HEK293 (cell line): ENCODE measurements around the gene COL4A3.
A peak's percentile ranks its signal among the peaks of the same experiment; 100 is the strongest.

Source experiments
- REPIN1 ChIP-seq: fragments of 450-650 bp; formaldehyde crosslinking; IDR thresholded peaks from 2 replicates; pipeline ENCODE4 v1.5.1; 2017; ENCODE audit warnings: missing biosample characterization, missing genetic modification characterization, low read depth
- ZBTB21 ChIP-seq: fragments of 450-650 bp; formaldehyde crosslinking; IDR thresholded peaks from 2 replicates; pipeline ENCODE4 v1.5.1; 2017; ENCODE audit warnings: missing biosample characterization, missing genetic modification characterization
- ZFP3 ChIP-seq: fragments of 450-650 bp; formaldehyde crosslinking; IDR thresholded peaks from 2 replicates; pipeline ENCODE4 v1.5.1; 2016; ENCODE audit warnings: low read depth, missing biosample characterization, missing genetic modification characterization
- ZNF10 ChIP-seq: fragments of 450-650 bp; formaldehyde crosslinking; IDR thresholded peaks from 2 replicates; pipeline ENCODE4 v1.5.1; 2017; ENCODE audit warnings: missing biosample characterization, missing genetic modification characterization
- ZNF133 ChIP-seq: fragments of 450-650 bp; formaldehyde crosslinking; IDR thresholded peaks from 2 replicates; pipeline ENCODE4 v1.5.1; 2016; ENCODE audit warnings: missing biosample characterization, missing genetic modification characterization
- ZNF140 ChIP-seq: fragments of 450-650 bp; formaldehyde crosslinking; IDR thresholded peaks from 2 replicates; pipeline ENCODE4 v1.5.1; 2016; ENCODE audit warnings: missing biosample characterization, missing genetic modification characterization
- ZNF148 ChIP-seq: fragments of 450-650 bp; formaldehyde crosslinking; IDR thresholded peaks from 2 replicates; pipeline ENCODE4 v1.5.0; 2017; ENCODE audit warnings: missing biosample characterization, missing genetic modification characterization, borderline replicate concordance
- ZNF169 ChIP-seq: fragments of 450-650 bp; formaldehyde crosslinking; IDR thresholded peaks from 2 replicates; pipeline ENCODE4 v1.5.1; 2016; ENCODE audit warnings: missing biosample characterization, missing genetic modification characterization
- ZNF2 ChIP-seq: fragments of 450-650 bp; formaldehyde crosslinking; IDR thresholded peaks from 2 replicates; pipeline ENCODE4 v1.5.1; 2016; ENCODE audit warnings: missing biosample characterization, missing genetic modification characterization
- ZNF449 ChIP-seq: fragments of 450-650 bp; formaldehyde crosslinking; IDR thresholded peaks from 2 replicates; pipeline ENCODE4 v1.5.1; 2017; ENCODE audit warnings: missing biosample characterization, mild to moderate bottlenecking, missing genetic modification characterization, moderate library complexity
- ZNF501 ChIP-seq: fragments of 450-650 bp; formaldehyde crosslinking; IDR thresholded peaks from 2 replicates; pipeline ENCODE4 v1.5.1; 2016; ENCODE audit warnings: missing biosample characterization, missing genetic modification characterization
- ZNF585B ChIP-seq: fragments of 450-650 bp; formaldehyde crosslinking; IDR thresholded peaks from 2 replicates; pipeline ENCODE4 v1.5.1; 2016; ENCODE audit warnings: missing biosample characterization, missing genetic modification characterization
- ZNF837 ChIP-seq: fragments of 450-650 bp; formaldehyde crosslinking; IDR thresholded peaks from 2 replicates; pipeline ENCODE4 v1.5.1; 2016; ENCODE audit warnings: missing biosample characterization, missing genetic modification characterization
- ZNF843 ChIP-seq: fragments of 450-650 bp; formaldehyde crosslinking; IDR thresholded peaks from 2 replicates; pipeline ENCODE4 v1.5.1; 2016; ENCODE audit warnings: missing biosample characterization, missing genetic modification characterization
- TF ChIP-seq, protein P1 (sequence below): fragments of 450-650 bp; formaldehyde crosslinking; IDR thresholded peaks from 2 replicates; pipeline ENCODE4 v1.5.1; 2016; ENCODE audit warnings: missing biosample characterization, missing genetic modification characterization
- TF ChIP-seq, protein P2 (sequence below): fragments of 450-650 bp; formaldehyde crosslinking; IDR thresholded peaks from 2 replicates; pipeline ENCODE4 v1.5.1; 2016; ENCODE audit warnings: missing biosample characterization, missing genetic modification characterization
- TF ChIP-seq, protein P3 (sequence below): fragments of 450-650 bp; formaldehyde crosslinking; IDR thresholded peaks from 2 replicates; pipeline ENCODE4 v1.5.1; 2016; ENCODE audit warnings: missing biosample characterization, missing genetic modification characterization, borderline replicate concordance
- TF ChIP-seq, protein P4 (sequence below): fragments of 450-650 bp; formaldehyde crosslinking; IDR thresholded peaks from 2 replicates; pipeline ENCODE4 v1.5.1; 2016; ENCODE audit warnings: missing biosample characterization, missing genetic modification characterization
- TF ChIP-seq, protein P5 (sequence below): fragments of 450-650 bp; formaldehyde crosslinking; IDR thresholded peaks from 2 replicates; pipeline ENCODE4 v1.5.1; 2017; ENCODE audit warnings: missing biosample characterization, missing genetic modification characterization

Gene COL4A3

DNA sequence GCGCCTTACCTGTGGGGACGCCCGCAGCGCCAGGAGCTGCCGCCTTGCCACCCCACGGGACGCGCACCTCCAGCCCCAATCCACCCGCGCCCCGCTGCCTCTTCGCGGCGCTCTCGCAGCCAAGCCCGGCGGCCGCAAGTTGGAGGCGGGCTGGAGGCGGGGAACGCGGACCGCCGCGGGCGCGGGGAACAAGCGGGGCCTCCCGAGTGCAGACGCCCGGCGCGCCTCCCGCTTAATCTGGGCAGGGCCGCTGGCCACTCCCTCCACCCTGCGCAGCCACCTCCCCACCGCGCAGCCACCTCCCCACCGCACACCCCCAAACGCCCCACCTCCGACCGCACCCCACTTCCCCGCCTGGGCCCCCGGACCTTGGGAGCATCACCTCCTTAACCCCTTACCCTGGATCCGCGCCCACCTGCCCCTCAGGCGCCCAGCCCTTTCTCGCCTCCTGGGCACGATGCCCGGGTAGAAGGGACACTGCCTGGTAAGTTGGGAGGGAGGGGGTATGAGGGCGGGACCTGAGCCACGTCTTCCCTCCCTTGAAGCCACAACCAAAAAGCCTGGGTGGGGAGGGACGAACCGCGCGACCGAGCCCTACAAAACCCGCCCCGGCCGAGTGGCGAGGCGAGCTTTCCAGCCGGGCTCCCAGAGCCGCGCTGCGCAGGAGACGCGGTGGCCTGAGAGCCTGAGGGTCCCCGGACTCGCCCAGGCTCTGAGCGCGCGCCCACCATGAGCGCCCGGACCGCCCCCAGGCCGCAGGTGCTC is at the start of gene COL4A3, which contains the start of gene COL4A4 (continued):
- TF ChIP-seq, protein P1, sequence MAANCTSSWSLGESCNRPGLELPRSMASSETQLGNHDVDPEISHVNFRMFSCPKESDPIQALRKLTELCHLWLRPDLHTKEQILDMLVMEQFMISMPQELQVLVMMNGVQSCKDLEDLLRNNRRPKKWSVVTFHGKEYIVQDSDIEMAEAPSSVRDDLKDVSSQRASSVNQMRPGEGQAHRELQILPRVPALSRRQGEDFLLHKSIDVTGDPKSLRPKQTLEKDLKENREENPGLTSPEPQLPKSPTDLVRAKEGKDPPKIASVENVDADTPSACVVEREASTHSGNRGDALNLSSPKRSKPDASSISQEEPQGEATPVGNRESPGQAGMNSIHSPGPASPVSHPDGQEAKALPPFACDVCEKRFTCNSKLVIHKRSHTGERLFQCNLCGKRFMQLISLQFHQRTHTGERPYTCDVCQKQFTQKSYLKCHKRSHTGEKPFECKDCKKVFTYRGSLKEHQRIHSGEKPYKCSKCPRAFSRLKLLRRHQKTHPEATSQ (tag by site-specific recombination) = 0 out of 2 replicates have a peak, but pooled peaks have one; percentile 15
- TF ChIP-seq ZNF449 (tag by site-specific recombination) (no peak), REPIN1 (tag by site-specific recombination) (no peak), ZNF169 (tag by site-specific recombination) (no peak), ZNF843 (tag by site-specific recombination) (0 out of 2 replicates have a peak, but pooled peaks have one; percentile 30), ZNF2 (no peak), ZBTB21 (no peak), ZNF585B (tag by site-specific recombination) (no peak), ZNF10 (tag by site-specific recombination) (no peak), ZNF148 (tag by site-specific recombination) (no peak), ZNF133 (no peak), ZNF837 (tag by site-specific recombination) (no peak), ZFP3 (no peak), ZNF501 (tag by site-specific recombination) (0 out of 2 replicates have a peak, but pooled peaks have one; percentile 46), ZNF140 (tag by site-specific recombination) (no peak)
- TF ChIP-seq, protein P2, sequence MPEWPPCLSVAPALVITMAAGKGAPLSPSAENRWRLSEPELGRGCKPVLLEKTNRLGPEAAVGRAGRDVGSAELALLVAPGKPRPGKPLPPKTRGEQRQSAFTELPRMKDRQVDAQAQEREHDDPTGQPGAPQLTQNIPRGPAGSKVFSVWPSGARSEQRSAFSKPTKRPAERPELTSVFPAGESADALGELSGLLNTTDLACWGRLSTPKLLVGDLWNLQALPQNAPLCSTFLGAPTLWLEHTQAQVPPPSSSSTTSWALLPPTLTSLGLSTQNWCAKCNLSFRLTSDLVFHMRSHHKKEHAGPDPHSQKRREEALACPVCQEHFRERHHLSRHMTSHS = no peak
- TF ChIP-seq, protein P3, sequence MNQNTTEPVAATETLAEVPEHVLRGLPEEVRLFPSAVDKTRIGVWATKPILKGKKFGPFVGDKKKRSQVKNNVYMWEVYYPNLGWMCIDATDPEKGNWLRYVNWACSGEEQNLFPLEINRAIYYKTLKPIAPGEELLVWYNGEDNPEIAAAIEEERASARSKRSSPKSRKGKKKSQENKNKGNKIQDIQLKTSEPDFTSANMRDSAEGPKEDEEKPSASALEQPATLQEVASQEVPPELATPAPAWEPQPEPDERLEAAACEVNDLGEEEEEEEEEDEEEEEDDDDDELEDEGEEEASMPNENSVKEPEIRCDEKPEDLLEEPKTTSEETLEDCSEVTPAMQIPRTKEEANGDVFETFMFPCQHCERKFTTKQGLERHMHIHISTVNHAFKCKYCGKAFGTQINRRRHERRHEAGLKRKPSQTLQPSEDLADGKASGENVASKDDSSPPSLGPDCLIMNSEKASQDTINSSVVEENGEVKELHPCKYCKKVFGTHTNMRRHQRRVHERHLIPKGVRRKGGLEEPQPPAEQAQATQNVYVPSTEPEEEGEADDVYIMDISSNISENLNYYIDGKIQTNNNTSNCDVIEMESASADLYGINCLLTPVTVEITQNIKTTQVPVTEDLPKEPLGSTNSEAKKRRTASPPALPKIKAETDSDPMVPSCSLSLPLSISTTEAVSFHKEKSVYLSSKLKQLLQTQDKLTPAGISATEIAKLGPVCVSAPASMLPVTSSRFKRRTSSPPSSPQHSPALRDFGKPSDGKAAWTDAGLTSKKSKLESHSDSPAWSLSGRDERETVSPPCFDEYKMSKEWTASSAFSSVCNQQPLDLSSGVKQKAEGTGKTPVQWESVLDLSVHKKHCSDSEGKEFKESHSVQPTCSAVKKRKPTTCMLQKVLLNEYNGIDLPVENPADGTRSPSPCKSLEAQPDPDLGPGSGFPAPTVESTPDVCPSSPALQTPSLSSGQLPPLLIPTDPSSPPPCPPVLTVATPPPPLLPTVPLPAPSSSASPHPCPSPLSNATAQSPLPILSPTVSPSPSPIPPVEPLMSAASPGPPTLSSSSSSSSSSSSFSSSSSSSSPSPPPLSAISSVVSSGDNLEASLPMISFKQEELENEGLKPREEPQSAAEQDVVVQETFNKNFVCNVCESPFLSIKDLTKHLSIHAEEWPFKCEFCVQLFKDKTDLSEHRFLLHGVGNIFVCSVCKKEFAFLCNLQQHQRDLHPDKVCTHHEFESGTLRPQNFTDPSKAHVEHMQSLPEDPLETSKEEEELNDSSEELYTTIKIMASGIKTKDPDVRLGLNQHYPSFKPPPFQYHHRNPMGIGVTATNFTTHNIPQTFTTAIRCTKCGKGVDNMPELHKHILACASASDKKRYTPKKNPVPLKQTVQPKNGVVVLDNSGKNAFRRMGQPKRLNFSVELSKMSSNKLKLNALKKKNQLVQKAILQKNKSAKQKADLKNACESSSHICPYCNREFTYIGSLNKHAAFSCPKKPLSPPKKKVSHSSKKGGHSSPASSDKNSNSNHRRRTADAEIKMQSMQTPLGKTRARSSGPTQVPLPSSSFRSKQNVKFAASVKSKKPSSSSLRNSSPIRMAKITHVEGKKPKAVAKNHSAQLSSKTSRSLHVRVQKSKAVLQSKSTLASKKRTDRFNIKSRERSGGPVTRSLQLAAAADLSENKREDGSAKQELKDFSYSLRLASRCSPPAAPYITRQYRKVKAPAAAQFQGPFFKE (tag by site-specific recombination) = no peak
- TF ChIP-seq, protein P4, sequence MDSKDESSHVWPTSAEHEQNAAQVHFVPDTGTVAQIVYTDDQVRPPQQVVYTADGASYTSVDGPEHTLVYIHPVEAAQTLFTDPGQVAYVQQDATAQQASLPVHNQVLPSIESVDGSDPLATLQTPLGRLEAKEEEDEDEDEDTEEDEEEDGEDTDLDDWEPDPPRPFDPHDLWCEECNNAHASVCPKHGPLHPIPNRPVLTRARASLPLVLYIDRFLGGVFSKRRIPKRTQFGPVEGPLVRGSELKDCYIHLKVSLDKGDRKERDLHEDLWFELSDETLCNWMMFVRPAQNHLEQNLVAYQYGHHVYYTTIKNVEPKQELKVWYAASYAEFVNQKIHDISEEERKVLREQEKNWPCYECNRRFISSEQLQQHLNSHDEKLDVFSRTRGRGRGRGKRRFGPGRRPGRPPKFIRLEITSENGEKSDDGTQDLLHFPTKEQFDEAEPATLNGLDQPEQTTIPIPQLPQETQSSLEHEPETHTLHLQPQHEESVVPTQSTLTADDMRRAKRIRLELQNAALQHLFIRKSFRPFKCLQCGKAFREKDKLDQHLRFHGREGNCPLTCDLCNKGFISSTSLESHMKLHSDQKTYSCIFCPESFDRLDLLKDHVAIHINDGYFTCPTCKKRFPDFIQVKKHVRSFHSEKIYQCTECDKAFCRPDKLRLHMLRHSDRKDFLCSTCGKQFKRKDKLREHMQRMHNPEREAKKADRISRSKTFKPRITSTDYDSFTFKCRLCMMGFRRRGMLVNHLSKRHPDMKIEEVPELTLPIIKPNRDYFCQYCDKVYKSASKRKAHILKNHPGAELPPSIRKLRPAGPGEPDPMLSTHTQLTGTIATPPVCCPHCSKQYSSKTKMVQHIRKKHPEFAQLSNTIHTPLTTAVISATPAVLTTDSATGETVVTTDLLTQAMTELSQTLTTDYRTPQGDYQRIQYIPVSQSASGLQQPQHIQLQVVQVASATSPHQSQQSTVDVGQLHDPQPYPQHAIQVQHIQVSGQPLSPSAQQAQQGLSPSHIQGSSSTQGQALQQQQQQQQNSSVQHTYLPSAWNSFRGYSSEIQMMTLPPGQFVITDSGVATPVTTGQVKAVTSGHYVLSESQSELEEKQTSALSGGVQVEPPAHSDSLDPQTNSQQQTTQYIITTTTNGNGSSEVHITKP = peak; percentile 88
- TF ChIP-seq, protein P5, sequence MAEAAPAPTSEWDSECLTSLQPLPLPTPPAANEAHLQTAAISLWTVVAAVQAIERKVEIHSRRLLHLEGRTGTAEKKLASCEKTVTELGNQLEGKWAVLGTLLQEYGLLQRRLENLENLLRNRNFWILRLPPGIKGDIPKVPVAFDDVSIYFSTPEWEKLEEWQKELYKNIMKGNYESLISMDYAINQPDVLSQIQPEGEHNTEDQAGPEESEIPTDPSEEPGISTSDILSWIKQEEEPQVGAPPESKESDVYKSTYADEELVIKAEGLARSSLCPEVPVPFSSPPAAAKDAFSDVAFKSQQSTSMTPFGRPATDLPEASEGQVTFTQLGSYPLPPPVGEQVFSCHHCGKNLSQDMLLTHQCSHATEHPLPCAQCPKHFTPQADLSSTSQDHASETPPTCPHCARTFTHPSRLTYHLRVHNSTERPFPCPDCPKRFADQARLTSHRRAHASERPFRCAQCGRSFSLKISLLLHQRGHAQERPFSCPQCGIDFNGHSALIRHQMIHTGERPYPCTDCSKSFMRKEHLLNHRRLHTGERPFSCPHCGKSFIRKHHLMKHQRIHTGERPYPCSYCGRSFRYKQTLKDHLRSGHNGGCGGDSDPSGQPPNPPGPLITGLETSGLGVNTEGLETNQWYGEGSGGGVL (tag by site-specific recombination) = peak; percentile 83
